Measurements from ENCODE around the gene LST1. TPM values are rescaled to one million over a fixed set of nuclear protein-coding genes. Genes with fewer than 3 reads are reported as not detected.

The LST1 gene
- total and polyA plus RNA-seq, 2 donors (not counting 1 experiment from before 2014, with no cell fraction given): not detected

DNA sequence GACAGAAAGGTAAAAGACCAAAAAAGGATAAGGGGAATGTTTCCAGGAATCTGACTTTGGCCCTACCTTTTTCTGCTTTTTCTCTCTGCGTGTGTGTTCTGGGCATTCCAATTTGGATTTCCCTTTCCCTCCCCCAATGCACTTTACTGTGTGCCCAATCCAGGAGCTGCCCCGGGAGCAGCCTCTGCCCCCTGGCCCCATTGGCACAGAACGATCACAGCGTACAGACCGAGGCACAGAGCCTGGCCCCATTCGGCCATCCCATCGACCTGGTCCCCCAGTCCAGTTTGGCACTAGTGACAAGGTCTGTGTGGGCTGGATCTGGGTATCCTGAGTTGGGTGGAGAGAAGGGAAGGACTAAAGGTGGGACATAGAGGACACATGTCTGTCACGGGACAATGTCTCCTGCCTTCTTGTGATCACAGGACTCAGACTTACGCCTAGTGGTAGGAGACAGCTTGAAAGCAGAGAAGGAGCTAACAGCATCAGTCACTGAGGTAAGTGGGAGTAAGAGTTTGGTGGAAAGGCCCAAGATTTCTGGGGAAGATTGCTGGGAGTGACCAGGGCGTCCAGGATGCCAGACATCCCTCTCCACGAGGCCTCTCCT, 49.0 kb downstream of the LST1 start:
- Histone ChIP-seq H3K9ac (ENCODE audit: insufficient read depth, low read length) (no peak overlapping the region), H3K9me3 (ENCODE audit: control insufficient read depth, insufficient read depth, low read depth, low read length) (no peaks in the 10 kb centered on the region), H4K20me1 (ENCODE audit: control insufficient read depth, extremely low read depth, insufficient read depth, low read length) (no peaks in the 10 kb centered on the region), H3K27ac (ENCODE audit: insufficient read depth, low read length) (no peak overlapping the region), H3K4me1 (ENCODE audit: control insufficient read depth, extremely low read depth, insufficient read depth, low read length) (peaks cover 2% of the 10 kb centered on the region), H2AFZ (ENCODE audit: low read length) (no peak overlapping the region), H3K36me3 (ENCODE audit: control insufficient read depth, insufficient read depth, low read length) (peaks cover 50% of the 10 kb centered on the region), H3K4me3 (replicated peaks in 1 of 4; ENCODE audit: control extremely low read depth in 1 of 4, insufficient read depth in 1 of 4, low read depth in 3 of 4, low read length in 4 of 4) (no peak overlapping the region), H3K79me2 (ENCODE audit: control insufficient read depth, insufficient read depth, low read length) (peaks cover 9% of the 10 kb centered on the region), H3K4me2 (ENCODE audit: extremely low read depth, insufficient read depth, low read length) (no peak overlapping the region), H3K27me3 (ENCODE audit: control insufficient read depth, insufficient read depth, low read length) (no peaks in the 10 kb centered on the region)
- TF ChIP-seq, protein P1, sequence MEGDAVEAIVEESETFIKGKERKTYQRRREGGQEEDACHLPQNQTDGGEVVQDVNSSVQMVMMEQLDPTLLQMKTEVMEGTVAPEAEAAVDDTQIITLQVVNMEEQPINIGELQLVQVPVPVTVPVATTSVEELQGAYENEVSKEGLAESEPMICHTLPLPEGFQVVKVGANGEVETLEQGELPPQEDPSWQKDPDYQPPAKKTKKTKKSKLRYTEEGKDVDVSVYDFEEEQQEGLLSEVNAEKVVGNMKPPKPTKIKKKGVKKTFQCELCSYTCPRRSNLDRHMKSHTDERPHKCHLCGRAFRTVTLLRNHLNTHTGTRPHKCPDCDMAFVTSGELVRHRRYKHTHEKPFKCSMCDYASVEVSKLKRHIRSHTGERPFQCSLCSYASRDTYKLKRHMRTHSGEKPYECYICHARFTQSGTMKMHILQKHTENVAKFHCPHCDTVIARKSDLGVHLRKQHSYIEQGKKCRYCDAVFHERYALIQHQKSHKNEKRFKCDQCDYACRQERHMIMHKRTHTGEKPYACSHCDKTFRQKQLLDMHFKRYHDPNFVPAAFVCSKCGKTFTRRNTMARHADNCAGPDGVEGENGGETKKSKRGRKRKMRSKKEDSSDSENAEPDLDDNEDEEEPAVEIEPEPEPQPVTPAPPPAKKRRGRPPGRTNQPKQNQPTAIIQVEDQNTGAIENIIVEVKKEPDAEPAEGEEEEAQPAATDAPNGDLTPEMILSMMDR (conservative IDR thresholded peaks at IDR 0.05 in 1 of 2, IDR thresholded peaks at IDR 0.05 in 1 of 2; ENCODE audit: low read depth in 1 of 2, low read length in 2 of 2): no peak
- no peak for TF ChIP-seq EZH2 (IDR thresholded peaks at IDR 0.05; ENCODE audit: low read length, missing control alignments)
- no peak for DNase-seq (ENCODE audit: low read depth in 2 of 2)

DNA sequence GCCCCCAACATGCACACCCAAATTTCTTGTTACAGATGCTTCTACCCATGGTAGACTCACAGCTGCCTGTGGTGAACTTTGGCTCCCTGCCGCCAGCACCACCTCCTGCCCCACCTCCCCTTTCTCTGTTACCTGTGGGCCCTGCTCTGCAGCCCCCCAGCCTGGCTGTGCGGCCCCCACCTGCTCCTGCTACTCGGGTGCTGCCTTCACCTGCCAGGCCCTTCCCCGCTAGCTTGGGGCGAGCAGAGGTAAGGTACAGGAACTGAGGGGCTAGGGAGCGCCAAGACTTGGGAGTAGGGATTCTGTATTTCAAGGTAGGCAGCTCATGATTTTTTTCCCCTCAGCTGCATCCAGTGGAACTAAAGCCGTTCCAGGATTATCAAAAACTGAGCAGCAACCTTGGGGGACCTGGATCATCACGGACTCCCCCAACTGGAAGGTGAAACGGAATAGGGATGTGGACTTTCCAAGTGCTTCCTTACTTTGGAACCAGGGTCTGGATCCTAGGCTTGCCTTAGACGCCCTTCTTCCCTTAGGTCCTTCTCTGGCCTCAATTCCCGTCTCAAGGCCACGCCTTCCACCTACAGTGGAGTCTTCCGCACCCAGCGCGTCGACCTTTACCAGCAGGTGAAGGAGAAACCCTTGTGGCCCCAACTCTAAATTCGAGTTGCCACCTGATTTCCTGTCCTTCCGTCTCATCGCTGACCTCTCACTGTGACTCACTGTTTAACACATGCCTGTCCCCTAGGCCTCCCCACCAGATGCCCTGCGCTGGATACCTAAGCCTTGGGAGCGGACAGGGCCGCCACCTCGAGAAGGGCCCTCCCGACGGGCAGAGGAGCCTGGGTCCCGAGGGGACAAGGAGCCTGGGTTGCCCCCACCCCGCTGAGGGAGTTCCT, 50.9 kb downstream of the LST1 start:
- Histone ChIP-seq H3K9ac (ENCODE audit: insufficient read depth, low read length) (no peak overlapping the region), H3K4me3 (replicated peaks in 1 of 4; ENCODE audit: control extremely low read depth in 1 of 4, insufficient read depth in 1 of 4, low read depth in 3 of 4, low read length in 4 of 4) (no peak overlapping the region), H3K27ac (ENCODE audit: insufficient read depth, low read length) (no peak overlapping the region), H2AFZ (ENCODE audit: low read length) (no peak overlapping the region), H3K4me2 (ENCODE audit: extremely low read depth, insufficient read depth, low read length) (no peak overlapping the region), H3K79me2 (ENCODE audit: control insufficient read depth, insufficient read depth, low read length) (peaks cover 6% of the 10 kb centered on the region), H3K27me3 (ENCODE audit: control insufficient read depth, insufficient read depth, low read length) (no peaks in the 10 kb centered on the region), H3K36me3 (ENCODE audit: control insufficient read depth, insufficient read depth, low read length) (peaks cover 45% of the 10 kb centered on the region), H3K9me3 (ENCODE audit: control insufficient read depth, insufficient read depth, low read depth, low read length) (no peaks in the 10 kb centered on the region), H3K4me1 (ENCODE audit: control insufficient read depth, extremely low read depth, insufficient read depth, low read length) (peaks cover 2% of the 10 kb centered on the region), H4K20me1 (ENCODE audit: control insufficient read depth, extremely low read depth, insufficient read depth, low read length) (no peaks in the 10 kb centered on the region)
- TF ChIP-seq EZH2 (IDR thresholded peaks at IDR 0.05; ENCODE audit: low read length, missing control alignments): no peak
- TF ChIP-seq, protein P1 (conservative IDR thresholded peaks at IDR 0.05 in 1 of 2, IDR thresholded peaks at IDR 0.05 in 1 of 2; ENCODE audit: low read depth in 1 of 2, low read length in 2 of 2): no peak
- no peak for DNase-seq (ENCODE audit: low read depth in 2 of 2)

Other genes with a start within 250 kb of the LST1 start
Only the 30 nearest of the 35 such genes appear.
- gene MICA, start 182.7 kb upstream of the LST1 start, total RNA-seq: 28.5 and 85.2 TPM in 2 replicates
- 54.2 and 81.1 TPM in 2 replicates for gene MICA, start 182.7 kb upstream of the LST1 start, polyA plus RNA-seq
- 6.2 and 17.2 TPM in 2 replicates for gene MICB, start 88.1 kb upstream of the LST1 start, total RNA-seq
- gene MICB, start 88.1 kb upstream of the LST1 start, polyA plus RNA-seq: 18.6 and 19.2 TPM in 2 replicates
- not detected in 2 replicates for gene MCCD1, start 57.3 kb upstream of the LST1 start, total RNA-seq
- gene MCCD1, start 57.3 kb upstream of the LST1 start, polyA plus RNA-seq: not detected in 2 replicates
- gene DDX39B, start 44.3 kb upstream of the LST1 start, total RNA-seq: 192 and 370 TPM in 2 replicates
- gene DDX39B, start 44.3 kb upstream of the LST1 start, polyA plus RNA-seq: 323 and 410 TPM in 2 replicates
- 4.1 and 11.2 TPM in 2 replicates for gene ATP6V1G2, start 39.7 kb upstream of the LST1 start, total RNA-seq
- 9.1 and 16.0 TPM in 2 replicates for gene ATP6V1G2, start 39.7 kb upstream of the LST1 start, polyA plus RNA-seq
- 44.3 and 47.5 TPM in 2 replicates for gene NFKBIL1, start 38.7 kb upstream of the LST1 start, total RNA-seq
- 3.7 and 5.1 TPM in 2 replicates for gene NFKBIL1, start 38.7 kb upstream of the LST1 start, polyA plus RNA-seq
- not detected in 2 replicates for gene LTA, start 14.0 kb upstream of the LST1 start, total RNA-seq
- gene LTA, start 14.0 kb upstream of the LST1 start, polyA plus RNA-seq: not detected in 2 replicates
- not detected in 2 replicates for gene TNF, start 10.7 kb upstream of the LST1 start, total RNA-seq
- not detected in 2 replicates for gene TNF, start 10.7 kb upstream of the LST1 start, polyA plus RNA-seq
- not detected in 2 replicates for gene LTB, start 3.9 kb upstream of the LST1 start, total RNA-seq
- gene LTB, start 3.9 kb upstream of the LST1 start, polyA plus RNA-seq: not detected in 2 replicates
- gene NCR3, start 6.7 kb downstream of the LST1 start, total RNA-seq: not detected in 2 replicates
- gene NCR3, start 6.7 kb downstream of the LST1 start, polyA plus RNA-seq: not detected in 2 replicates
- gene AIF1, start 29.0 kb downstream of the LST1 start, total RNA-seq: not detected in 2 replicates
- gene AIF1, start 29.0 kb downstream of the LST1 start, polyA plus RNA-seq: not detected in 2 replicates
- 22.9 and 46.6 TPM in 2 replicates for gene PRRC2A, start 34.4 kb downstream of the LST1 start, total RNA-seq
- gene PRRC2A, start 34.4 kb downstream of the LST1 start, polyA plus RNA-seq: 26.9 and 50.7 TPM in 2 replicates
- 90.9 and 124 TPM in 2 replicates for gene BAG6, start 66.4 kb downstream of the LST1 start, total RNA-seq
- 75.3 and 111 TPM in 2 replicates for gene BAG6, start 66.4 kb downstream of the LST1 start, polyA plus RNA-seq
- 0.99 and 1.0 TPM in 2 replicates for gene APOM, start 69.6 kb downstream of the LST1 start, total RNA-seq
- 3.9 and 5.4 TPM in 2 replicates for gene APOM, start 69.6 kb downstream of the LST1 start, polyA plus RNA-seq
- 20.6 and 26.2 TPM in 2 replicates for gene C6orf47, start 74.5 kb downstream of the LST1 start, total RNA-seq
- 6.6 and 7.9 TPM in 2 replicates for gene C6orf47, start 74.5 kb downstream of the LST1 start, polyA plus RNA-seq
- gene GPANK1, start 78.7 kb downstream of the LST1 start, total RNA-seq: 15.0 and 17.2 TPM in 2 replicates
- 12.7 and 13.1 TPM in 2 replicates for gene GPANK1, start 78.7 kb downstream of the LST1 start, polyA plus RNA-seq
- 67.2 and 70.9 TPM in 2 replicates for gene CSNK2B, start 79.8 kb downstream of the LST1 start, total RNA-seq
- 84.9 and 124 TPM in 2 replicates for gene CSNK2B, start 79.8 kb downstream of the LST1 start, polyA plus RNA-seq
- gene LY6G5B, start 83.7 kb downstream of the LST1 start, total RNA-seq: 1.3 and 2.0 TPM in 2 replicates
- 2.8 and 2.9 TPM in 2 replicates for gene LY6G5B, start 83.7 kb downstream of the LST1 start, polyA plus RNA-seq
- gene LY6G5C, start 94.8 kb downstream of the LST1 start, total RNA-seq: 0.51 and 0.83 TPM in 2 replicates
- 2.0 and 2.9 TPM in 2 replicates for gene LY6G5C, start 94.8 kb downstream of the LST1 start, polyA plus RNA-seq
- gene ABHD16A, start 117.0 kb downstream of the LST1 start, total RNA-seq: 62.1 and 72.0 TPM in 2 replicates
- gene ABHD16A, start 117.0 kb downstream of the LST1 start, polyA plus RNA-seq: 24.2 and 25.1 TPM in 2 replicates
- not detected in 2 replicates for gene LY6G6F, start 120.6 kb downstream of the LST1 start, total RNA-seq
- gene LY6G6F, start 120.6 kb downstream of the LST1 start, polyA plus RNA-seq: not detected in 2 replicates
- gene LY6G6D, start 129.1 kb downstream of the LST1 start, total RNA-seq: not detected in 2 replicates
- not detected in 2 replicates for gene LY6G6D, start 129.1 kb downstream of the LST1 start, polyA plus RNA-seq
- gene LY6G6C, start 135.5 kb downstream of the LST1 start, total RNA-seq: not detected in 2 replicates
- gene LY6G6C, start 135.5 kb downstream of the LST1 start, polyA plus RNA-seq: not detected in 2 replicates
- not detected in 2 replicates for gene MPIG6B, start 137.1 kb downstream of the LST1 start, total RNA-seq
- gene MPIG6B, start 137.1 kb downstream of the LST1 start, polyA plus RNA-seq: not detected in 2 replicates
- 97.3 and 119 TPM in 2 replicates for gene DDAH2, start 143.0 kb downstream of the LST1 start, total RNA-seq
- gene DDAH2, start 143.0 kb downstream of the LST1 start, polyA plus RNA-seq: 42.5 and 43.4 TPM in 2 replicates
- 439 and 615 TPM in 2 replicates for gene CLIC1, start 150.3 kb downstream of the LST1 start, total RNA-seq
- gene CLIC1, start 150.3 kb downstream of the LST1 start, polyA plus RNA-seq: 639 and 788 TPM in 2 replicates
- gene MSH5, start 153.7 kb downstream of the LST1 start, total RNA-seq: 2.3 and 4.3 TPM in 2 replicates
- gene MSH5, start 153.7 kb downstream of the LST1 start, polyA plus RNA-seq: 6.0 and 11.1 TPM in 2 replicates
- gene SAPCD1, start 176.4 kb downstream of the LST1 start, total RNA-seq: 0.26 and 0.50 TPM in 2 replicates
- 1.3 and 1.4 TPM in 2 replicates for gene SAPCD1, start 176.4 kb downstream of the LST1 start, polyA plus RNA-seq
- gene VWA7, start 191.1 kb downstream of the LST1 start, total RNA-seq: under 0.01 and 0.66 TPM in 2 replicates
- 0.16 and 0.60 TPM in 2 replicates for gene VWA7, start 191.1 kb downstream of the LST1 start, polyA plus RNA-seq
- gene VARS1, start 209.5 kb downstream of the LST1 start, total RNA-seq: 29.8 and 53.5 TPM in 2 replicates
- gene VARS1, start 209.5 kb downstream of the LST1 start, polyA plus RNA-seq: 16.0 and 31.0 TPM in 2 replicates